Measurements from ENCODE around the gene ARHGAP26.
A peak's percentile ranks its signal among the peaks of the same experiment; 100 is the strongest.

Gene ARHGAP26

GRCh38 chr5:143019614-143020515 is 249.7 kb downstream of the ARHGAP26 start:
- Histone ChIP-seq H4K20me1 (ENCODE audit: insufficient read depth, low read length) (no peaks in the 10 kb centered on the region), H3K9ac (ENCODE audit: low read length) (no peak overlapping the region), H3K79me2 (ENCODE audit: insufficient read depth, low read length) (no peaks in the 10 kb centered on the region), H3F3A (ENCODE audit: insufficient read depth, low read length) (no peaks in the 10 kb centered on the region), H3K4me3 (ENCODE audit: low read depth, low read length, poor library complexity, severe bottlenecking) (no peak overlapping the region), H3K4me2 (ENCODE audit: low read length) (no peak overlapping the region), H2AFZ (ENCODE audit: low read length) (no peak overlapping the region), H3K27me3 (ENCODE audit: insufficient read depth, low read length) (no peaks in the 10 kb centered on the region), H3K9me2 (ENCODE audit: low read depth, low read length) (no peaks in the 10 kb centered on the region), H3K36me3 (ENCODE audit: insufficient read depth, low read length) (no peaks in the 10 kb centered on the region), H3K27ac (ENCODE audit: low read depth, low read length, poor library complexity, severe bottlenecking) (peak overlapping the region; percentile 8), H3K9me3 (ENCODE audit: low read length) (no peaks in the 10 kb centered on the region), H3K4me1 (ENCODE audit: insufficient read depth, low read length, severe bottlenecking) (peaks cover 69% of the 10 kb centered on the region)
- no peak for TF ChIP-seq EZH2 (IDR thresholded peaks at IDR 0.05; ENCODE audit: borderline replicate concordance, low read length)
- no peak for TF ChIP-seq CTCF (IDR thresholded peaks at IDR 0.05; ENCODE audit: low read length)

- H3K79me2 ChIP-seq (ENCODE audit: insufficient read depth, low read length), result no peaks in the 10 kb centered on the region
- TF ChIP-seq EZH2 (IDR thresholded peaks at IDR 0.05; ENCODE audit: borderline replicate concordance, low read length) (no peak), CTCF (IDR thresholded peaks at IDR 0.05; ENCODE audit: low read length) (no peak)
- no peaks in the 10 kb centered on the region for H3K9me3 ChIP-seq (ENCODE audit: low read length)
- H3K4me3 ChIP-seq (ENCODE audit: low read depth, low read length, poor library complexity, severe bottlenecking), result no peak overlapping the region
- H3K9me2 ChIP-seq (ENCODE audit: low read depth, low read length), result no peaks in the 10 kb centered on the region
- H3K4me2 ChIP-seq (ENCODE audit: low read length), result no peak overlapping the region
- no peak overlapping the region for H3K27ac ChIP-seq (ENCODE audit: low read depth, low read length, poor library complexity, severe bottlenecking)
- no peaks in the 10 kb centered on the region for H4K20me1 ChIP-seq (ENCODE audit: insufficient read depth, low read length)
- H3K9ac ChIP-seq (ENCODE audit: low read length), result no peak overlapping the region
- H2AFZ ChIP-seq (ENCODE audit: low read length), result no peak overlapping the region
- H3K36me3 ChIP-seq (ENCODE audit: insufficient read depth, low read length), result no peaks in the 10 kb centered on the region
- H3F3A ChIP-seq (ENCODE audit: insufficient read depth, low read length), result no peaks in the 10 kb centered on the region
- H3K4me1 ChIP-seq (ENCODE audit: insufficient read depth, low read length, severe bottlenecking), result peaks cover 71% of the 10 kb centered on the region
- no peaks in the 10 kb centered on the region for H3K27me3 ChIP-seq (ENCODE audit: insufficient read depth, low read length)
These were observed 251.4 kb downstream of the ARHGAP26 start for GRCh38 chr5:143021595-143021994.

- H3K27ac ChIP-seq (ENCODE audit: low read depth, low read length, poor library complexity, severe bottlenecking), result peak overlapping the region; percentile 68
- no peak; the same call in 1 of the 2 replicates for TF ChIP-seq CTCF (IDR thresholded peaks at IDR 0.05; ENCODE audit: low read length)
- TF ChIP-seq EZH2 (IDR thresholded peaks at IDR 0.05; ENCODE audit: borderline replicate concordance, low read length), result no peak
- H3K9ac ChIP-seq (ENCODE audit: low read length), result no peak overlapping the region; the same call in 1 of the 2 replicates
These were observed 253.4 kb downstream of the ARHGAP26 start for GRCh38 chr5:143023411-143024096.

More at GRCh38 chr5:143023411-143024096, 253.4 kb downstream of the ARHGAP26 start:
- H3K4me3 ChIP-seq (ENCODE audit: low read depth, low read length, poor library complexity, severe bottlenecking), result no peak overlapping the region
- H3K27me3 ChIP-seq (ENCODE audit: insufficient read depth, low read length), result no peaks in the 10 kb centered on the region
- no peaks in the 10 kb centered on the region for H3K9me3 ChIP-seq (ENCODE audit: low read length)
- H3K36me3 ChIP-seq (ENCODE audit: insufficient read depth, low read length), result no peaks in the 10 kb centered on the region
- H3K4me2 ChIP-seq (ENCODE audit: low read length), result peak overlapping the region; percentile 6; the same call in 1 of the 2 replicates
- H4K20me1 ChIP-seq (ENCODE audit: insufficient read depth, low read length), result no peaks in the 10 kb centered on the region
- no peaks in the 10 kb centered on the region for H3K79me2 ChIP-seq (ENCODE audit: insufficient read depth, low read length)
- no peaks in the 10 kb centered on the region for H3F3A ChIP-seq (ENCODE audit: insufficient read depth, low read length)
- no peak overlapping the region for H2AFZ ChIP-seq (ENCODE audit: low read length)
- peaks cover 63% of the 10 kb centered on the region for H3K4me1 ChIP-seq (ENCODE audit: insufficient read depth, low read length, severe bottlenecking)
- H3K9me2 ChIP-seq (ENCODE audit: low read depth, low read length), result no peaks in the 10 kb centered on the region
